ENCODE results near the gene SHOC2.

GRCh38 chr10:110976577-110976976, 57.2 kb downstream of the SHOC2 start:
- TF ChIP-seq CTCF (IDR thresholded peaks at IDR 0.05; ENCODE audit: poor library complexity, severe bottlenecking) (no peak), EP300 (conservative IDR thresholded peaks at IDR 0.05; ENCODE audit: poor library complexity, severe bottlenecking) (no peak)
